SK-N-SH treated with all-trans-retinoic acid at 6 μM for 48 hours (cell line): Measurements from ENCODE around the gene EFHD1.

Experiments
- ATAC-seq: fragments of 200-7000 bp; cut with Tn5 transposase; 3 replicates; pipeline ENCODE4 v1.9.1; 2020; ENCODE audit warnings: mild to moderate bottlenecking, moderate library complexity
- ARNTL ChIP-seq: fragments of 450-650 bp; formaldehyde crosslinking; IDR thresholded peaks from 2 replicates; pipeline ENCODE4 v1.5.0; 2020; ENCODE audit warnings: low read depth, mild to moderate bottlenecking, moderate library complexity, borderline replicate concordance
- BACH2 ChIP-seq: fragments of 250-450 bp; sonication (Bioruptor Pico); IDR thresholded peaks from 2 replicates; pipeline ENCODE4 v1.9.0; 2021; ENCODE audit warnings: mild to moderate bottlenecking, borderline replicate concordance
- CREB5 ChIP-seq: fragments of 250-450 bp; sonication (Bioruptor Pico); IDR thresholded peaks from 2 replicates; pipeline ENCODE4 v1.5.1; 2020; ENCODE audit warnings: low read depth, mild to moderate bottlenecking, moderate library complexity
- ESRRG ChIP-seq: fragments of 250-450 bp; sonication (Bioruptor Pico); IDR thresholded peaks from 2 replicates; pipeline ENCODE4 v1.6.1; 2021; ENCODE audit warnings: mild to moderate bottlenecking
- GLIS3 ChIP-seq: fragments of 250-450 bp; sonication (Bioruptor Pico); IDR thresholded peaks from 2 replicates; pipeline ENCODE4 v1.5.0; 2020; ENCODE audit warnings: mild to moderate bottlenecking, moderate library complexity
- ISL1 ChIP-seq: fragments of 250-450 bp; sonication (Bioruptor Pico); IDR thresholded peaks from 2 replicates; pipeline ENCODE4 v2.1.2; 2022; ENCODE audit warnings: mild to moderate bottlenecking, moderate library complexity
- OSR1 ChIP-seq: fragments of 250-450 bp; sonication (Bioruptor Pico); IDR thresholded peaks from 2 replicates; pipeline ENCODE4 v1.8.0; 2022; ENCODE audit warnings: moderate library complexity, mild to moderate bottlenecking, inconsistent platforms
- POU6F1 ChIP-seq: fragments of 250-450 bp; sonication (Bioruptor Pico); IDR thresholded peaks from 2 replicates; pipeline ENCODE4 v1.8.0; 2021; ENCODE audit warnings: low read depth, mild to moderate bottlenecking, moderate library complexity, borderline replicate concordance
- PPARA ChIP-seq: fragments of 250-450 bp; sonication (Bioruptor Pico); IDR thresholded peaks from 2 replicates; pipeline ENCODE4 v1.5.0; 2020; ENCODE audit warnings: mild to moderate bottlenecking, borderline replicate concordance
- RARB ChIP-seq: fragments of 250-450 bp; sonication (Bioruptor Pico); IDR thresholded peaks from 2 replicates; pipeline ENCODE4 v1.8.0; 2021; ENCODE audit warnings: mild to moderate bottlenecking, moderate library complexity
- SNAI2 ChIP-seq: fragments of 250-450 bp; sonication (Bioruptor Pico); IDR thresholded peaks from 2 replicates; pipeline ENCODE4 v1.5.0; 2020; ENCODE audit warnings: mild to moderate bottlenecking, moderate library complexity
- TCF4 ChIP-seq: fragments of 250-450 bp; sonication (Bioruptor Pico); IDR thresholded peaks from 2 replicates; pipeline ENCODE4 v1.8.0; 2021; ENCODE audit warnings: mild to moderate bottlenecking, moderate library complexity, borderline replicate concordance
- TOX ChIP-seq: fragments of 250-450 bp; sonication (Bioruptor Pico); IDR thresholded peaks from 2 replicates; pipeline ENCODE4 v1.8.0; 2021; ENCODE audit warnings: mild to moderate bottlenecking, moderate library complexity, borderline replicate concordance
- TSHZ2 ChIP-seq: fragments of 250-450 bp; sonication (Bioruptor Pico); IDR thresholded peaks from 2 replicates; pipeline ENCODE4 v1.5.0; 2020; ENCODE audit warnings: mild to moderate bottlenecking, moderate library complexity
- ZC3H10 ChIP-seq: fragments of 250-450 bp; sonication (Bioruptor Pico); IDR thresholded peaks from 2 replicates; pipeline ENCODE4 v1.5.1; 2021; ENCODE audit warnings: mild to moderate bottlenecking, moderate library complexity
- ZFP3 ChIP-seq: fragments of 250-450 bp; sonication (Bioruptor Pico); IDR thresholded peaks from 2 replicates; pipeline ENCODE4 v1.5.0; 2020; ENCODE audit warnings: mild to moderate bottlenecking, moderate library complexity
- ZFP30 ChIP-seq: fragments of 450-650 bp; formaldehyde crosslinking; IDR thresholded peaks from 2 replicates; pipeline ENCODE4 v1.5.0; 2022; ENCODE audit warnings: mild to moderate bottlenecking, moderate library complexity
- ZNF565 ChIP-seq: fragments of 450-650 bp; formaldehyde crosslinking; conservative IDR thresholded peaks from 2 replicates; pipeline ENCODE4 v1.5.0; 2020; ENCODE audit warnings: low read depth, mild to moderate bottlenecking, moderate library complexity
- ZNF70 ChIP-seq: fragments of 450-650 bp; formaldehyde crosslinking; IDR thresholded peaks from 2 replicates; pipeline ENCODE4 v1.5.0; 2020; ENCODE audit warnings: mild to moderate bottlenecking, moderate library complexity
- ZNF8 ChIP-seq: fragments of 450-650 bp; formaldehyde crosslinking; IDR thresholded peaks from 2 replicates; pipeline ENCODE4 v1.5.0; 2020; ENCODE audit warnings: mild to moderate bottlenecking, moderate library complexity

The EFHD1 gene

GRCh38 chr2:232615339-232615738 is 18.1 kb upstream of the EFHD1 start (continued):
- no peak for TF ChIP-seq POU6F1 (CRISPR knock-in tag)

GRCh38 chr2:232621186-232621585 is 12.2 kb upstream of the EFHD1 start:
- no peak for ATAC-seq

GRCh38 chr2:232622563-232622962 is 10.8 kb upstream of the EFHD1 start:
- no peak for ATAC-seq
- TF ChIP-seq POU6F1 (CRISPR knock-in tag), result no peak
- no peak for TF ChIP-seq GLIS3 (CRISPR knock-in tag)
- TF ChIP-seq ZNF565 (CRISPR knock-in tag), result no peak
- no peak for TF ChIP-seq ZFP3 (CRISPR knock-in tag)
- TF ChIP-seq OSR1 (CRISPR knock-in tag), result no peak
- no peak for TF ChIP-seq ISL1 (CRISPR knock-in tag)

More at GRCh38 chr2:232621186-232621585, 12.2 kb upstream of the EFHD1 start:
- TF ChIP-seq ZFP3 (CRISPR knock-in tag) (no peak), ESRRG (CRISPR knock-in tag) (no peak), POU6F1 (CRISPR knock-in tag) (no peak), CREB5 (CRISPR knock-in tag) (no peak), ZC3H10 (no peak), RARB (CRISPR knock-in tag) (no peak), ZNF565 (CRISPR knock-in tag) (no peak), ZNF8 (CRISPR knock-in tag) (no peak), TCF4 (CRISPR knock-in tag) (no peak), TOX (CRISPR knock-in tag) (no peak), ZFP30 (CRISPR knock-in tag) (no peak), PPARA (CRISPR knock-in tag) (no peak), ZNF70 (CRISPR knock-in tag) (no peak)

GRCh38 chr2:232623768-232624765 is 9.3 kb upstream of the EFHD1 start:
- TF ChIP-seq ZC3H10 (no peak), GLIS3 (CRISPR knock-in tag) (no peak)
- TF ChIP-seq, all 23 proteins: peak for 0
- ATAC-seq, result no peak

GRCh38 chr2:232626584-232626983 is 6.8 kb upstream of the EFHD1 start:
- TF ChIP-seq ESRRG (CRISPR knock-in tag), result no peak
- no peak for TF ChIP-seq GLIS3 (CRISPR knock-in tag)
- TF ChIP-seq ARNTL, result no peak
- no peak for TF ChIP-seq SNAI2 (CRISPR knock-in tag)
- TF ChIP-seq TSHZ2 (CRISPR knock-in tag), result no peak
- TF ChIP-seq ZNF8 (CRISPR knock-in tag), result no peak
- no peak for TF ChIP-seq BACH2
- no peak for TF ChIP-seq ZFP30 (CRISPR knock-in tag)
- ATAC-seq, result no peak
